Nephron (organoid): ENCODE measurements around the gene PLCB4.
A peak's percentile ranks its signal among the peaks of the same experiment; 100 is the strongest.

Experiments
- H3K27ac Mint-ChIP-seq, 3 experiments: 2 replicates each; pipeline ENCODE4 v1.8.0; 2020; ENCODE audit warnings: mixed read lengths in 3 of 3, mild to moderate bottlenecking in 2 of 3, moderate library complexity in 1 of 3
- H3K27me3 Mint-ChIP-seq: 2 replicates; pipeline ENCODE4 v1.8.0; 2021; ENCODE audit warnings: low read depth, mild to moderate bottlenecking, moderate library complexity, mixed read lengths
- H3K36me3 Mint-ChIP-seq: 2 replicates; pipeline ENCODE4 v1.8.0; 2020; ENCODE audit warnings: low read depth, mixed read lengths
- H3K4me1 Mint-ChIP-seq: 2 replicates; pipeline ENCODE4 v1.8.0; 2020; ENCODE audit warnings: mixed read lengths
- H3K4me3 Mint-ChIP-seq, 3 experiments: 2 replicates each; pipeline ENCODE4 v1.8.0; 2020; ENCODE audit warnings: mild to moderate bottlenecking in 3 of 3, mixed read lengths in 3 of 3, moderate library complexity in 2 of 3
- H3K9me3 Mint-ChIP-seq: 2 replicates; pipeline ENCODE4 v1.8.0; 2020; ENCODE audit warnings: mixed read lengths
- CTCF ChIP-seq, 3 experiments: fragments of 200-600 bp; sonication (generic); IDR thresholded peaks; one replicate each; pipeline ENCODE4 v1.5.0; 2021; ENCODE audit warnings: antibody characterized with exemption in 3 of 3; ENCODE audit not compliant: unreplicated experiment in 3 of 3

PLCB4 gene

GRCh38 chr20:9402141-9402540, 333.3 kb downstream of the PLCB4 start:
- Mint-ChIP-seq H3K4me1 (no peaks in the 10 kb centered on the region), H3K9me3 (no peaks in the 10 kb centered on the region), H3K4me3 (no peak overlapping the region), H3K27ac (no peak overlapping the region), H3K27me3 (no peaks in the 10 kb centered on the region), H3K36me3 (peaks cover 12% of the 10 kb centered on the region)
- no peak for TF ChIP-seq CTCF (IDR thresholded peaks at IDR 0.05; ENCODE audit: unreplicated experiment in 3 of 3)

GRCh38 chr20:9402546-9402945, 333.7 kb downstream of the PLCB4 start:
- no peaks in the 10 kb centered on the region for H3K27me3 Mint-ChIP-seq
- no peaks in the 10 kb centered on the region for H3K4me1 Mint-ChIP-seq
- peaks cover 8% of the 10 kb centered on the region for H3K36me3 Mint-ChIP-seq
- TF ChIP-seq CTCF (IDR thresholded peaks at IDR 0.05; ENCODE audit: unreplicated experiment in 3 of 3): no peak
- no peak overlapping the region for H3K27ac Mint-ChIP-seq
- H3K4me3 Mint-ChIP-seq: no peak overlapping the region
- H3K9me3 Mint-ChIP-seq: no peaks in the 10 kb centered on the region

- peaks cover 4% of the 10 kb centered on the region for H3K4me1 Mint-ChIP-seq
- H3K27me3 Mint-ChIP-seq: no peaks in the 10 kb centered on the region
- no peak overlapping the region for H3K4me3 Mint-ChIP-seq
- no peak for TF ChIP-seq CTCF (IDR thresholded peaks at IDR 0.05; ENCODE audit: unreplicated experiment in 3 of 3)
- peaks cover 14% of the 10 kb centered on the region for H3K36me3 Mint-ChIP-seq
- H3K27ac Mint-ChIP-seq: no peak overlapping the region
- H3K9me3 Mint-ChIP-seq: no peaks in the 10 kb centered on the region
Measured at GRCh38 chr20:9403448-9403847, 334.6 kb downstream of the PLCB4 start.

- Mint-ChIP-seq H3K27ac (no peak overlapping the region), H3K4me1 (peaks cover 11% of the 10 kb centered on the region), H3K27me3 (no peaks in the 10 kb centered on the region), H3K4me3 (no peak overlapping the region), H3K36me3 (peaks cover 26% of the 10 kb centered on the region), H3K9me3 (no peaks in the 10 kb centered on the region)
- TF ChIP-seq CTCF (IDR thresholded peaks at IDR 0.05; ENCODE audit: unreplicated experiment in 3 of 3): peak; percentile 86 to 90 (median 89)
Measured at GRCh38 chr20:9407805-9408421, 339.0 kb downstream of the PLCB4 start.

GRCh38 chr20:9408422-9409300, 339.8 kb downstream of the PLCB4 start:
- peaks cover 28% of the 10 kb centered on the region for H3K36me3 Mint-ChIP-seq
- no peaks in the 10 kb centered on the region for H3K9me3 Mint-ChIP-seq

More at GRCh38 chr20:9408422-9409300, 339.8 kb downstream of the PLCB4 start:
- Mint-ChIP-seq H3K27me3 (no peaks in the 10 kb centered on the region), H3K4me3 (no peak overlapping the region), H3K27ac (peak overlapping the region in 1 of 3 experiments; percentile 51), H3K4me1 (peaks cover 11% of the 10 kb centered on the region)
- peak in 2 of 3 experiments; percentile 10 to 43 for TF ChIP-seq CTCF (IDR thresholded peaks at IDR 0.05; ENCODE audit: unreplicated experiment in 3 of 3)
